Activated naive CD4-positive, alpha-beta T cell treated with Interleukin-2 at 50 U/mL for 16 hours (primary cell): ENCODE measurements around the gene COA8.
"Not testable (repeated sequence)": the region's sequence is repeated elsewhere in the genome, so short reads cannot be mapped to it uniquely, and the experiment has no call there.

Experiments
- DNase-seq: peaks from one replicate; pipeline ENCODE4 v3.0.0-alpha.2; 2020

The COA8 gene

GRCh38 chr14:103562429-103563225, at the start of gene COA8, which contains the start of gene BAG5:
Gene COA8 (plus strand): TSS chr14:103562960. CDS start chr14:103563002, 42 bp downstream.
Gene BAG5 (minus strand): TSS chr14:103562657. CDS start chr14:103561164, 1,493 bp downstream.
- peak; percentile 88 for DNase-seq

DNA sequence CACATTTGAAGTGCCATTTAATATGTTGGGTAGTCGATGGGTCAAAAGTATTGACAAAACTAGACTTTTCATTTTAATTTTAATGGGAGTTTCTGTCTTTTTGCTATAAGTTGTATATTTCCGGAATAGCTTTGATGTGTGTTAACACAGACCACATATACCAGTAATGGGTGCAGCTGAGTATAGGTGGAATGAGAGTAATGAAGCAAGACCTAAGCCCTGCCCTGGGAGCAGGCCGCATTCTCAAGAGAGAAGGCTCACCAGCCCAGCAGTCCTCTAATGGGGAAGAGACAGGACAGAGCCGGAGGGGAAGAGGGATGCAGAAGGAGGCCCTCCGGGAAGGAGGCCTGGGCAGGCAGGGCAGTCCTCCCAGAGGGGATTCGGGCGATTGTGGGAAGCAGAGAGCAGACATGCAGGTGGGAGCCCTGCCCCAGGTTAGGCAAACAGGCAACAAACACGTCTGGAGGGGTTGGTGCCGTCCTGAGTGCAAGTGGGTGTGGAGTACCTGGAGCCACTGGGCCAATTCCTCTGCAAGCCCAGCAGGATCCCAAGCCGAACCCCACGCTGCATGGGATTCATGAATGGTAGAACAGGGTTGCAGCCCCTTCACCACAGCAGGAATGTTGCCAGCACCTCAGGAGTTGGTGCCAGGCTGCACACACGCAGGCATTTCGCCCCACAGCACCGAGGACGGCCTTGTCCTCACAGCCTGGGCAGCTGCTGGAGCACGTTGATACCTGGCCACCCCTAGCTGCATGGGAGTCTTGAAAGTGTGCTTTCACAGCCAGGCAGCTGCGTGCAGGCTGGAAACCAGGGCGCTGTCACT, 48.0 kb upstream of the COA8 start:
- DNase-seq = no peak

GRCh38 chr14:103516426-103517173, 46.2 kb upstream of the COA8 start:
- no peak for DNase-seq

DNA sequence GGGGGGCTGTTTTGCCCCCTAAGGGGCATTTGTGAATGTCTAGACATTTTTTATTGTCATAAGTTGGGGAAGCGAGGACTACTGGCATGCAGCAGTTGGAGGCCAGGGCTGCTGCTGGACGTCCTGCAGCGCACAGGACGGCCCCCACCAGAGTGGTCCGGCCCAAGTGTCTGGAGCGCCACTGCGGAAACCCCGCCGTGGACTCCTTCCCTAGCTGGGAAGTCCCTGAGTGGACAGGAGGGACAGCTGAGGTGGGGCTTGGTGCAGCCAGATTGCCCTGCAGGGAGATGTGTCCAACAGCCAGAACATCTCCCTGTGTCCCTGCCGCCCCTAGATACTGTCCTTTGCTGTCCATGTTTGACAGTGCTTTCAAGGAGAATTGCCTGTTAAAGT, 45.6 kb upstream of the COA8 start:
- no peak for DNase-seq

DNA sequence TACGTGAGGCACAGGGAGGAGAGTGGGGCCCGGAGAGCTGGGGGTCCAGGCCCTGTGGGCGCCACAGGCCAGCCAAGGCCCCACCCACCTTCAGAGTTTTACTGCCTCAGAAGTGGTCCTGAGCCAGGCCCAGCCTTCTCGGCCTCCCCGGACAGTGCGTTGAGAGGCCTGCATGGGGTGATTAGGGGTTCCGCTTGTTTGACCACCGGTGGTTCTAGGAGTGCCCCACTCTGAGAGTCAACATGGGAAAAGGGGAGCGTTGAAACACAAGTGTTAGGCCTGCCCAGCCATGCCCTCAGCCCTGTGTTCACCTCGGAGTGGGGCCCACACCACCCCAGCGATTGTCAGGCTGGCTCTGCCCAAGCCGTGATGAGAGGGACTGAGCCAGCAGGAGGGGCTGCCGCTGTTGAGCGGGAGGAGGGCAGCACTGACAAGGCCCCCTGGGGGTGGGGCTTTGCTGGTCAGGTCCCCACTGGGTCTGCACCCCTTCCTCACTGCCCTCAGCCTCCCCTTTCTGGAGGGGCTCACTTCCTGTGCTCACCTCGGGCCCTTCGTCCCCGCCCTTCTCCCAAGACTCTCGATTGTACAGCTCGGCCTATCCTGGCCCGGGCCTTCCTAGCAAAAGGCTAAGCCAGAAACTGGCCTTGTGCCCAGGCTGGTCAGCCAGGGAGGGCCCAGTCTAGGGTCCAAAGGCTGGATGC, 44.9 kb upstream of the COA8 start:
- DNase-seq = no peak

DNA sequence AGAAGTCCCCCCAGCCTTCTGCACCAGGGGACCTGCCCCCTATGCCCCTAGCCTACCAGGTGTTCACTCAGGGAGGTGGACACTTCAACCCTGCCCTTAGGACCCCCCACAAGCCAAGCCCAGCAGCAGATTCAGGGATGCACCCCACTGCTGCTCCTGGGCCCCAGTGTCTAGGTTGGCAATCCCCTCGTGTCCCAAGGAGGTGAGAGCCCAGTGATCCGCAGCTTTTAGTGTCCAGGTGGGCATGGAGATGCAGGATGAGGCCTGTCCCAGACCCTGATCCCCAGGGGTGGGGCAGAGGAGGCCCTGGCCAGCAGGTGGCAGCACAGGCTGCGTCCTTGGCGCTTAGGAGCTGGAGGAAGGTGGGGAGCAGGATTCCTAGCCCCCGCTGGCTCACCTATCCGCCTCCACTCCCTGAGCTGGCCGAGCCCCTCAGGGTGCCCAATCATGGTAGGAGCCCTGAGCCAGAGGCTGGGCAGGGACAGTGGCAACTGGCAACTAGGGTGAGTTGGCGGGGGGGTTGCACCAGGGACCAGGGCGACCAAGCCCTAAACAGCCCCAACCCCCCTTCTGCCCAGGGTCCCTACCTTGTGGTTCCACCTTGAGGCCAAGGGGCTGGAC, 44.2 kb upstream of the COA8 start:
- DNase-seq = peak; percentile 62

DNA sequence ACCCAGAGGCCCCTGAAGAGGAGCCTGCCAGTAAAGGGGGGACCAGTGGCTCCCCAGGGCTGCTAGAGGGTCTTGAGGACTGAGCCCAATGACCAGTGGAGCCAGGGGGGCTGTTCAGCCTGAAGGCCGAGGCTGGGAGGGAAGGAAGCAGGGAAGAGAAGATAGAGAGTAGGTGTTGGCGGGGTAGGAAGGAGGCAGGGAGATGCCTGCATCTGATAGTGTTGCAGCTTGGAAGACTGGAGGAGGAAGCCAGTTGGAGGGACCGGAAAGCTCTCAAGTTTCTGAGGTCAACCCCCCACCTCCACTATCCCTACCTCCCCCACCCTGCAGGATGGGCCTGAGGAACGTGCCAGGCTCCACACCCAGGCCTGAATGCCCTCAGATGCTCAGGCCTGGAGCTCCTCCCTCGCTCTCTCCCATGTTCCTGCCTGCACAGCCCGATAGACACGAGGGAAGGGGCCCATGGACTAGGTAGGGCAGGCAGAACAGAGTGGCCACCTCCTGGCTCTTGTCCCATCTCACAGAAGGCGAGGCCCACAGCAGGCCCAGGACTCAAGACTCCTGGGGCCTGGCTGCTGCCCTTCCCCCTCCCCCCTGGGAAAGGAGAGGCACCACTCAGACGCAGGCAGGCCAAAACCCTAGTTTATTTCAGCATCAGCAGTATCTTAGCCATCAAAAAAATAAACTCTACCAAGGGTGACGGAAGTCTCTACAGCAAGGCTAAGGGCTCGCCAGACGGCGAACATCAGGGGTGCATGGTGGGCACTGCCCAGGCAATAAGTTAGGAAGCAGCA, 43.5 kb upstream of the COA8 start:
- DNase-seq = no peak

DNA sequence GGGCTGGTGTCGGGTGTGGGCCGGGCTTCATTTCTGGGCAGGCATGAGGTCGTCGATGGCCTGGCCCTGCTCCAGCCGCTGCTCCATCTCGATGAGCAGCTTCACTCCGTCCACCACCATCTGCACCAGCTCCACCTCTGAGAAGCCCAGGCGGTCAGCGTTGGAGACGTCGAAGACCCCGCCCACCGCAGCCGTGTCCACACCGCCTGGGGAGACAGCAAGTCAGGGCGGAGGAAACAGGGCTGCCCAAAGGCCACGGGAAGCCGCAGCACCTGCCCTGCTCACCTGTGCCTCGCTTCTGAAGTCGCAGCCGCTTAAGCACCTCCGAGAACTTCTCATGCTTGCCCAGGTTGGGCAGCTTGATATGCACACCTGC, 42.9 kb upstream of the COA8 start:
- DNase-seq = no peak

DNA sequence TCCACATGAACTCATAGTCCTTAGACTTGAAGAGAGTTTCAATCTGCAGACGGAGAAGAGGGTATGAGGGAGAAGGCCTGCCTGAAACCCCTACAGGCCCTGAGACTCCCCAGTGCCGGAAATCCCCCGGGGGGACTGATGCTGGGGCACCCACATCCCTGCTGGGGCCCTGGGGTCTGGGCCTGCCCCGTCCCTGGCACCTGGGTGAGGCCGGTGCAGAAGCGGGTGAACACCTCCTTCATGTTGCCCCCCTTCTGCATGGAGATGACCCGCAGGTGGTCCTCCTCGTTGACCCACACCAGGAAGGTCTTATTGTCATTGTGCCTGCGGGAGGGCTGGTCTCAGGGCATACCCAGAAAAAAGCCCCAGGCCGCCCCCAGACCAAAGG, 42.5 kb upstream of the COA8 start:
- no peak for DNase-seq

DNA sequence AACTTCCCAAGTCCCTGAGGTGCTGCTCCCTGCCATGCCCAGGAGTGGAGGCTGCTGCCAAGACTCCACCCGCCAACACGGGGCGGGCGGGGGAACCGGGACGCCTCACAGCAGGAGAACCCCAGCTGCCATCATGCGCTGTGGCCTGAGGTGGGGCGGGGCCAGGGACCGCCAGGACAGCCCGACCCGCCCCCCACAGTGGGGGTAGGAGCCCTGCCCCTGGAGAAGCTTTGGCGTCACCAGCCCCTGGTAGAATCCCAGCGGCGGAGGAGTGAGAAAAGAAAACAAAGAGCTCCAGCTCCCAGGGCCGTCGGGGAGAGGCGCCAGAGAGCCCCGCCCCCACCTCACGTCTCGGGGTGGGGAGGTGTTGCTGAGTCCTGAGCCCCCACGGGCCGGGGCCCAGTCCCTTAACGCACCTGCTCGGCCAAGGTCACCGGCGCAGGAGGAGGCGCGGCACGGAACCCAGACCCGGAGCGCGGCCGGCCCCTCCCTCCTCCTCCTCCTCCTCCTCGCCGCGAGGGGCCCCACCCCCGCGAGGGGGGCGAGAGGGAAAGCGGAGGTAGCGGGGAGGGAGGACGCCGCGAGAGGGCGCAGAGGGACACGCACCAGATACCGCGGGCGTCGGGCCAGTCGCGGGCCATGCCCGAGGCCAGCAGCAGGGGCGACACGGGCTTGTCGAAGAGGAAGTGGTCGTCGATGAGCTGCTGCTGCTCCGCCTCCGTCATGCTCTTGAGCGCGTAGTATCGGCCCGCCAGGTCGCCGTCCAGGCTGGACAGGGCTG, 41.9 kb upstream of the COA8 start:
- peak; percentile 67 for DNase-seq

DNA sequence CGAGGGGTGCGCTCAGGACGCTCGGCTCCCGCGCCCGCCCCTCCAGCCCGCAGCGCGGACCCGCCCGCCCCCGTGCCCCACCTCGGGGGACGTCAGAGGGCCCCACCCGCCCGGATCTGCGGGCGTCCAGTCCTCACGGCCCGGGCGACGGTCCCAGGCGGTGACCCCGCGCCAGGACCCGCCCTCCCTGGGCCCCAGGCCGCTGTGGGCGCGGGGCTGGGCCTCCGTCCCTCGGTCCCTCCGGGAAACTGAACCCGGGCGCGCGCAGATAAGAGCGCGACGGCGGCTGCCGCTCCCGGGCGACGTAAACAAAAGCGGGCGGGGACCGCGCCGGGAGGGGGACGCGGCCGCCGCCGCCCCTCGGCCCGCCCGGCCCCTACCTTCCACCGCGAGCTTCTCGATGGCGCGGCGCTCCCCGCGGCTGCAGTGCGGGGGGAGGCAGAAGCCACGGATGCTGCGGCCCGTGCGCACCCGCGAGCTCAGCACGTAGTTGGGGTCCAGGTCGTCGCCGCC, 41.3 kb upstream of the COA8 start:
- no peak for DNase-seq

DNA sequence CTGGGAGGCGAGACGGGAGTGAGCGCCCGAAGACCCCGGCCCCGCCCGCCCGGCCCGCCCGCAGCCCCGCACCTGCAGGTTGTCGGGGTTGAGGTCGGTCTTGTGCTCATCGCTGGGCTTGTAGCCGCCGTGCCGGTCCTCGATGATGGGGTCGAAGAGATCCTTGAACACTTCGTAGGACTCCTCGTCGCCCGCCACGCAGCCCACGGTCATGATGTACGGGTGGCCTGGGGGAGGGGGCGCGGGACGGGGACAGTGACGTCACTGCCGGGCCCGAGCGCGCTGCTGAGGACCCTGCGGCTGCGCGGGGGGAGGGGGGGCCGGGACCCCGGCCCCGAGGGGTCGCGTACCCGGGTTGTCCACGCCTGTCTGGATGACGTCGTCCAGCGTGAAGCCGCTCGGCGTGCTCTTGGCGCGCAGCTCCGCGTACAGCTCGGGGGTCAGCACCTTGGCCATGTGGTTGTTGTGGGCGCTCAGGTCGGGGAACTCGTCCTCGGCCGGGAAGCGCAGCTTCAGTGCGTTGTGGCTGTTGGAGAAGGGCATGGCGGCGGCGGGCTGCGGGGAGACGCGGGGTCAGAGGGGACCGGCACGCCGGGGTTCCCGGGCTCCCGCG, 40.7 kb upstream of the COA8 start:
- DNase-seq = no peak

- peak; percentile 30 for DNase-seq
Observed at GRCh38 chr14:103522649-103523574, 39.8 kb upstream of the COA8 start, which contains the start of gene CKB. Gene CKB (minus strand): TSS chr14:103522830. CDS start chr14:103522493, 337 bp downstream.

DNA sequence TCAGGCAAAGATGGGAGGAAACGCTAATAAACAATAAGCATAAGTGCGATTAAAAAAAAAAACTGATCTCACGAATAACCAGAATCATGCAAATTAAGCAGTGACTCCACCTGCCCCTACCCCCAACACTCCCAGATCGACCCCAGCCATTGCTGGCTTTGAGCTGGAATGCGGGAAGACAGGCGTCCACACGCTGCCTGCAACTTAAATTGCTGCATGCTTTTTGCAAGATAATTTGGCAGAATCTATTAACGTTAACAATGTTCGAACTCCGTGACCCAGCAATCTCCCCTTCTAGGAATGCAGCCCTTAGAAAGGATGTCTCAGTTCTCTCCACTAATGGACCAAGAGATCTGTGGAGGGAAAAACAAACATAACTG, 39.2 kb upstream of the COA8 start:
- DNase-seq = no peak

GRCh38 chr14:103524002-103524935, 38.5 kb upstream of the COA8 start:
- DNase-seq = no peak

GRCh38 chr14:103525430-103526246, 37.1 kb upstream of the COA8 start:
- DNase-seq = not testable (repeated sequence)
